HS-5 (cell line): ENCODE measurements around the gene SLF2.

ENCODE experiments used
- DNase-seq: peaks from one replicate; pipeline ENCODE4 v3.0.0-alpha.2; 2012; ENCODE audit warnings: low read depth

The SLF2 gene

DNA sequence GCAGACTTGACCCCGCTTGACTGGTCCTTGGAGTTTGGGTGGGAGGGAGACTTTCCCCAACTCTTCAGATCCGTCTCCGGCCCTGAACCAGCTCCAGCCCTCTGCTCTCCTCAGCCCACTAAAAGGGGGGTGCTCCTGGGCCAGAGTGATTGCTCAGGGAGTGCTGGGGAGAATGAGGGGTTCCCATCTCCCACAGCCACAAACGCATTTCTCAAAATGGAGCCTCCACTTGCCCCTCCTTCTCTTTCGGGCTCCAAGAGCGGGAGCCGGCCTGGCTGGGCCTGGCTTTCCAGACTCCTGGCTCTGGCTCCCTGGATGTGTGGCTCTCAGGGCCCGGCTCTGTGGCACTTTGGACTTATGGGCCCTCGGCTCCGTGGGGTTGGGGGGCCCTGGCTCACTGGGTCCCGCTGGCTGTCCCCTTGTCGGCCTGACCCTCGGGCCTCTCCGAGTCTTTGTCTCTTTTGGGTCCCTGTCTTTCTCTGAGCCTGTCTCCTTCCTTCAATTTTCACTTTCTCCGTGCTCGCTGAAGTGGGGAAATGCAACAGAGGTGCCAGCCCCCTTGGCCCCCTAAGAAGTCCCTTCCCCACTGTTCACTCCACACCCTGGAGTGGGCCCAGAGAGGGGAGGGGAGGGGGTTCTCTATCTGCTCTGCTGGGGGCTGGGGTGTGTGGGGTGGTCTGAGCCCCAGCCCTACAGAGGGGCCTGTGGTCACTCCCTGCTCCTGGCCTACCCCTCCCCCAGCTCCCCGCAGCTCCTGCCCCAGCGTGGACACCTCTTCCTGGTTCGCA is 87.6 kb downstream of the SLF2 start:
- DNase-seq, result no peak

DNA sequence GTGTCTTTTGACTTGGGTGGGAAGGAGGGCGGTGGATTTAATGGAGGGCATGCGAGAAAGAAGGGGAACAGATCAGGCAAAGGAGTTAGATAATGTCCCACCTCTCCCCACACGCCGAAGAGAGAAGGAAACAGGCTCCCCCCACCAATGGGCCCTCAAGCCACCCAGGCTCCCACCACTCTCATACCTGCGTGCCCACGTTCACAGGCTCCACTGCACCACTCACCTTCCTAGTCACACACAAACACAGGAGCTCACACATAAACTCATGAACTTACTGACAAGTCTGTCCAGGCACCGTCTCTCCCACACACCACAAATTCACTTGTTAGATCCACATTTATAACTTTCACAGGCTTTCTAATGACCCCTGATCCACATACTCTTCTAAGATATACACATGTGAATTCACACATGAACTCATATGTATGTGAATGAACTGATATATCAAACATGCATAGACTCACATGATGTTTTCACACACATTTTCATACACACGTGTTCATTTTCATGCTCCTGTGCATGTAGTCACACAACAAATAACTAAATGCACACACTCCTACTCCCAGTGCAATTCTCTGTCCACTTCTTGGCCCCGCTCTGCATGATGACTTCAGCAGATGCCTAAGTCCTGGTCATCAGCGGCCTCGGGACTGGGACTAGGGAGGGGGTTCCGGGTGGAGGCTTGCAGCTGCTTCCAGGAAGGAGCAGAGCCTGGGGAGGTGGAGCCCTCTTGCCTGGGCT is 88.3 kb downstream of the SLF2 start:
- no peak for DNase-seq

DNA sequence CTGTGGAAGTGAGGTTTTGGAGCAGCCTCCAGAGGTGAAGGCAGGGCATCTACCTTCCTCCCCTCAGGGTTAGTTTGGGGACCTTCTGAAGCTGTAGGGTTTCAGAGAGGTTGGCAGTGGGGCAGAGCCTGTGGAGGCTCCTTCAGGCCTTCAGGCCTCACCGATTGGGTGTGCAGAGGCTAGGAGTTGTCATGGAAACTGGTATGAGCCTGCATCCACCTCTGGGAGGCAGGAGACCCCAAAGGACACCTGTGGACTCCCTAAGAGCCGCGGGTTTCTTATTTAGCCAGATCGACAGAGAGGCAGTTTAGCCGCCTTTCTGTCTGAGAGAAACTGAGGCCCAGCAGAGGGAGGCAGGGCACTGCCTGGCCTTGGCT is 88.9 kb downstream of the SLF2 start:
- no peak for DNase-seq

DNA sequence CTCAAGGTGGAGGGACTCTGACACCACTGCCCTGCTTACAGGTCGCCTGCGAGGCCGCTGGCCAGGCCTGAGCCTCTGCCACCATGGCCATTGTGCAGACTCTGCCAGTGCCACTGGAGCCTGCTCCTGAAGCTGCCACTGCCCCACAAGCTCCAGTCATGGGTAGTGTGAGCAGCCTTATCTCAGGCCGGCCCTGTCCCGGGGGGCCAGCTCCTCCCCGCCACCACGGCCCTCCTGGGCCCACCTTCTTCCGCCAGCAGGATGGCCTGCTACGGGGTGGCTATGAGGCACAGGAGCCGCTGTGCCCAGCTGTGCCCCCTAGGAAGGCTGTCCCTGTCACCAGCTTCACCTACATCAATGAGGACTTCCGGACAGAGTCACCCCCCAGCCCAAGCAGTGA is 89.7 kb downstream of the SLF2 start:
- DNase-seq, result no peak

DNA sequence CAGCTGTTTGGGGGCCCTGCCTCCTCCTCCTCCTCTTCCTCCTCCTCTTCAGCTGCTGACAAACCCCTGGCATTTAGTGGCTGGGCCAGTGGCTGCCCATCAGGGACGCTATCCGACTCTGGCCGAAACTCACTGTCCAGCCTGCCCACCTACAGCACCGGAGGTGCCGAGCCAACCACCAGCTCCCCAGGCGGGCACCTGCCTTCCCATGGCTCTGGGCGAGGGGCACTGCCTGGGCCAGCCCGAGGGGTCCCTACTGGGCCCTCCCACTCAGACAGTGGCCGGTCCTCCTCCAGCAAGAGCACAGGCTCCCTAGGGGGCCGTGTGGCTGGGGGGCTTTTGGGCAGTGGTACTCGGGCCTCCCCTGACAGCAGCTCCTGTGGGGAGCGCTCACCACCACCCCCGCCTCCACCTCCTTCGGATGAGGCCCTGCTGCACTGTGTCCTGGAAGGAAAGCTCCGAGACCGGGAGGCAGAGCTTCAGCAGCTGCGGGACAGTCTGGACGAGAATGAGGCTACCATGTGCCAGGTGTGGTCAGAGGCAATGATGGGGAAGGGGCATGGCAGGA is 91.0 kb downstream of the SLF2 start:
- DNase-seq, result no peak

DNA sequence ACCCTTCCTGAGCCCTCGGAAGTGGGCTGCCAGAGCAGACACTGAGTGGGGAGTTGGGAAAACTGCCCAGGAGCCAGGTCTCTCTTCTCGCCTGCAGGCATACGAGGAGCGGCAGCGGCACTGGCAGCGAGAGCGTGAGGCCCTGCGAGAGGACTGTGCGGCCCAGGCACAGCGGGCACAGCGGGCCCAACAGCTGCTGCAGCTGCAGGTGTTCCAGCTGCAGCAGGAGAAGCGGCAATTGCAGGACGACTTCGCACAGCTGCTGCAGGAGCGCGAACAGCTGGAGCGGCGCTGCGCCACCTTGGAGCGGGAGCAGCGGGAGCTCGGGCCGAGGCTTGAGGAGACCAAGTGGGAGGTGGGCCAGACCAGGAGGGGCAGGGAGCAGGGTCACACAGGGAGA is 92.6 kb downstream of the SLF2 start:
- no peak for DNase-seq

DNA sequence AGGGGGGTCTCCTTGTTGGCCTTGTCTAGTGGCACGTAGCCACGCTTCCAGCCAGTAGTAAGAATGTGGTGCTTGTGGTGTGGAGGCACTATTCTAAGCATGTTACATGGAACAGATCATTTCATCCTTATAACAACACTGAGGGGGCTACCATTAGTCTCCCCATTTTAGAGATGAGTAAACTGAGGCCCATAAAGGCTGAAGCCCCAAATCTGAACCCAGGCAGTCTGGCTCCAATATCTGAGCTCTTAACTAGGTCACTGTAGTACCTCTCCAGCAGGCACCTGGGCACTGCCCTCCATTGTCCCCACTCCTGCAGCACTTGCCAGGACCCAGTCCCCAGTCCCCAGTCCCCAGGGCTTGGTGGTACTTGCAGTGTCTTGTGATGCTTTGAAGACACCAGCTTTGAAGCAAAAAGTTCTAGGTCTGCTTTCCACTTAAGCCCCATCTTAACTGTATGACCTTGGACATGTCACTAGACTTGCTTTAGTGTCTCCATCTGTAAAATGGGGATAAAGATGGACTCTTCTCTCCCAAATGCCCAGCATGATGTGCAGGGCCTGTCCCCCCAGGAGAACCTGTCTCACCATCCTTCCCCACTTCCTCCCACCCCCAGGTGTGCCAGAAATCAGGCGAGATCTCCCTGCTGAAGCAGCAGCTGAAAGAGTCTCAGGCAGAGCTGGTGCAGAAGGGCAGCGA is 93.3 kb downstream of the SLF2 start:
- DNase-seq, result no peak

DNA sequence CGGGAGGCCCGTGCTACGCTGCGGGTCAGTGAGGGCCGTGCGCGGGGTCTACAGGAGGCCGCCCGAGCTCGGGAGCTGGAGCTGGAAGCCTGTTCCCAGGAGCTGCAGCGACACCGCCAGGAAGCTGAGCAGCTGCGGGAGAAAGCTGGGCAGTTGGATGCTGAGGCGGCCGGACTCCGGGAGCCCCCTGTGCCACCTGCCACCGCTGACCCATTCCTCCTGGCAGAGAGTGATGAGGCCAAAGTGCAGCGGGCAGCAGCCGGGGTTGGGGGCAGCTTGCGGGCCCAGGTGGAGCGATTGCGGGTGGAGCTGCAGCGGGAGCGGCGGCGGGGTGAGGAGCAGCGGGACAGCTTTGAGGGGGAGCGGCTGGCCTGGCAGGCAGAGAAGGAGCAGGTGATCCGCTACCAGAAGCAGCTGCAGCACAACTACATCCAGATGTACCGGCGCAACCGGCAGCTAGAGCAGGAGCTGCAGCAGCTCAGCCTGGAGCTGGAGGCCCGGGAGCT is 93.9 kb downstream of the SLF2 start:
- no peak for DNase-seq

DNA sequence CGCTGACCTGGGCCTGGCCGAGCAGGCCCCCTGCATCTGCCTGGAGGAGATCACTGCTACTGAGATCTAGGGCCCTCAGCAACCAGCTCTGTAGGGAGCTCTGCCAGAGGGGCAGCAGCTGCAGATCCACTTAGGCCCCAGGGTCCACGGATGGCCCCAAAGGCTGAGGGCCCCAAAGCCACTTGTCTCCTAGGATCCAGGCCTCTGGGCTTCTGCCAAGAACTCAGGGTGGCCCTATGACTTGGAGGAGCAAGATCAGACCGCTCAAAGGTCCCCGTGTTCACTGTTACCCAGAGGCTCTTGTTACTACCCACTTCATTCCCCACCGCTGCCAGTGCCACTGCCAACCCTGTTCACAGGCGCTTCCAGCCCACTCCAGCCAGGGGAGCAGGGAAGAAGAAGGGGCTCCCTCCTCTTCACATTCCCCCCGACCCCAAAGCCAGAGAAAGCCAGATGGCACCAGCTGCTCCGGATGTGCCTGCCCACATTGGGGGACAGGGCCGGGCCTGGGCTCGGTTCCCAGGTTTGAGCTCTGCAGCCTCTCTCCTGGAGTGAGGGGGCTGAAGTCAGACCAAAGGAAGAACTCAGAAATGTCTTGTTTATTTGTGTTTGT is 94.4 kb downstream of the SLF2 start:
- DNase-seq, result no peak

DNA sequence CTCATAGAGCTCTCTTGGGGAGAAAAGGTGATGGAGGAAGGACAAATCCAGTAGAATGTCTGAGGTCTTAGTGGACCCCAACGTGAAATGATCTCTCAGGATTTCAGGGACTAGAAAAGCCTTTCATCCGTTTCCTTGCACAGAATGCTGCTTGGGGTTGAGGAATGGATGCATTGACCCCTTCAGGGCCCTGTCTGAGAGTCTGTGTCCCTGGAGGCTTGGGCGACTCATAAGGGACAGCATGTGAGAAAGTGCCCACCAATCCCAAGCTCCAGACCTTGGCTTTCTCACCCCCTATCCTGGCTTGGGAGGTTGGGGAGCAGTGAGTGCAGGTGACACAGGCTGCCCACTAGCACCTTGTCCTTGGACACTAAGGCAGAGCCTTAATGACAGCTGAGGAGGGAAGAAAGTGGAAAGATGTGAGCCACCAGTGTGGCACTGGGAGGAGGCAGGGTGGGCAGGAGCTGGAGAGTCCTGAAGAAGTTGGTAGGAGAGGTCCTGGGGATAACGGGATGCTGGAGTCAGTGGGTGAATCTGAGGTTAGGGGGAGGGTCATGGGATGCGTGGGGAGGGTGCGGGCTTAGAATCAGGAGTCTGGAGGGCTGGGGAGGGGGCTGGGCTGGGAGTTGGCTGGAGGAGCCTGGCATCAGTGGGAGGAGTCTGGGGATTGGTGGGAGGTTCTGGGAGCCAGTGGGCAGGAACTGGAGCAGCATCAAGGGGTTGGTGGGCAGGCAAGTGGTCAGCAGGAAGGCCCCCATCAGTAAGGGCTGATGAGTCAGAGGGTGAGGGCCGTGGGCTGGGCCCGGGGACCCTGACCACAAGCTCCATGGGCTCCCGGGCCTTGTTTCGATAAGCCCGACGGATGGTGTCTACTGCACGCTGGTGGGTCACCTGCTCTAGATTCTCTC is 95.4 kb downstream of the SLF2 start:
- no peak for DNase-seq

DNA sequence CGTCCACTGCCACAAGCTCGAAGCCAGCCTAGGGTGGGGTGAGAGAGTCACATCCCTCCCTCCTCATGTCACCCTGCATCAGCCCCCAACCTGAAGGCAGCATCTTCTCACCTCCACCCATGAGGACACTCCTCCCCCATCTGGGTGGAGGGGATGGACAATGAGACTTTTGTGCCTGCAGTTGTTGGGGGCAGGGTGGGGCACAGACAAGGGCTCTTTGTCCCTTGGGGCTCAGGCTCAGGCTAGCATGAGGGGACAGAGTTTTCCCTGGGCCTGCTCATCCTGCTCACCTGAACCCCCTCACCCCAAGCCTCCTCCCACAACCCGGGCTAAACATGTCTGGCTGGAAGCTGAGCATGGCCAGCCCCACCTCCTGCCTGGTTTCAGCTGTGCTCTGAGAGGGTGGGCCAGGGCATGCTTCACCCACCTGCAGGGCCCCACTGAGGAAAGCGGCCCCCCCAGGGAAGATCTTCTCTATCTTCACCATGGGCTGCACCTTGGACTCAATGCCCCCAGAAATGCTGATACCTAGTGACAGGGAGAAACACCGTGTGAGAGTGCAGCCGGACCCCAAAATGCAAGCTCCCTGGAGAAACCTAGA is 96.2 kb downstream of the SLF2 start:
- DNase-seq, result no peak

DNA sequence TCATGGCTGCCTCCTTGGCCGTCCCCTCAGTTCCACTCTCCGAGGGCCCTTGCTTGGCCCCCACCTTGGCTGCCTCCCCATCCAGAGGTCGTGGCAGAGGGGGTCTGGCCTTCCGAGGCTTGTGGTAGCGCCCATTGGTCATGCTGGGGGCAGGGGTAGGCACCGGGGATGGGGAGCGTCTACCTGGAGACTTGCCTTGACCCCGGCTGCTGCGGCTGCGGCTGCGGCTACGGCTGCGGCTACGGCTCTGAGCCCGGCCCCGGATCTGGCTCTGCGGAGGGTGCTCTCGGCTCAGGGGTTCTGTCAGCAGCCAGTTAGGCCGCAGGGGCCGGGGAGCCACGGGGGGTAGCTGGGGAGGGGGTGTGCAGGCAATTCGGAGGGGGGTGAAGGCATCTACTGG is 97.6 kb downstream of the SLF2 start:
- DNase-seq, result no peak

DNA sequence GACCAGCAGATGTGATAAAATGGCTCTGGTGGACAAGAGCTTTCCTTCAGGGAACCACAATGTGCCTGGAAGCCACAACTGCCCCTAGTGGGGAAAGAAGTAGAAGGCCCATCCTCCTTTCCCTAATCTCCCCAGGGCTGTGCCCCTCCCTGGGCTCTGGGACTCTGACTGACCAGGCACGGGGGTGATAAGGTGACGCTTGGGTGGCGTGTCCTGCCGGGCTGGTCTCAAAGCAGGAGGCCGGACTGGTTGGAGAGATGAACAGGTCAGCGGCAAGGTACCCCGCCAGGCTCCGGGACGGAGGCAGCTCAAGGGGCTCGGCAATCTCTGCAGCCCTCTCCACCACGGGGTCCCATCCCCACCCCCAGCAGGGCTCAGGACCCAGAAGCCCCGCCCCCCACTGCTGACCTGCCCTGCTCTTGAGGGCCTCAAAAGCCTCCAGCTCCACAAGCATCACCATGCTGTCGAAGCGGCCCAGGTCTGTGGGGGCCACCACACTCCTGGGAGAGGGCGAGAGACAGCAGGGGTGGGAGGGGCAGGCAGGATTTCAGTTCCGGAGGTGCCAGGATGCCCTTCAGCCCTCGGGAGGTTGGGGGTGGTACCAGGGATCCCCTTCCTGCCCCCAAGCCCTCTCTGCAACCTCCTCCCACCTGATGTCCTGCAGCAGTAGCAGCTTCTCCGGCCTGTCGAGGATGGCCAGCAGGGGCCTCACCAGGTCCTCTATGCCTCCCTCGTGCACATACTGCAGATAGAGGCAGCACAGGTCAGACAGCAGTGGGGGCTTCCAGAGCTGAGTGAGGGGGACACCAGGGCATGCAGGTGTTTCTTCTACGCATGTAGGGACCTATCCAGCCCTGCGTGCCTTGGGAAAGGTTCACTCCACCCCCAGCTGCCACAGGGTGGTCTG is 99.0 kb downstream of the SLF2 start:
- DNase-seq, result no peak

DNA sequence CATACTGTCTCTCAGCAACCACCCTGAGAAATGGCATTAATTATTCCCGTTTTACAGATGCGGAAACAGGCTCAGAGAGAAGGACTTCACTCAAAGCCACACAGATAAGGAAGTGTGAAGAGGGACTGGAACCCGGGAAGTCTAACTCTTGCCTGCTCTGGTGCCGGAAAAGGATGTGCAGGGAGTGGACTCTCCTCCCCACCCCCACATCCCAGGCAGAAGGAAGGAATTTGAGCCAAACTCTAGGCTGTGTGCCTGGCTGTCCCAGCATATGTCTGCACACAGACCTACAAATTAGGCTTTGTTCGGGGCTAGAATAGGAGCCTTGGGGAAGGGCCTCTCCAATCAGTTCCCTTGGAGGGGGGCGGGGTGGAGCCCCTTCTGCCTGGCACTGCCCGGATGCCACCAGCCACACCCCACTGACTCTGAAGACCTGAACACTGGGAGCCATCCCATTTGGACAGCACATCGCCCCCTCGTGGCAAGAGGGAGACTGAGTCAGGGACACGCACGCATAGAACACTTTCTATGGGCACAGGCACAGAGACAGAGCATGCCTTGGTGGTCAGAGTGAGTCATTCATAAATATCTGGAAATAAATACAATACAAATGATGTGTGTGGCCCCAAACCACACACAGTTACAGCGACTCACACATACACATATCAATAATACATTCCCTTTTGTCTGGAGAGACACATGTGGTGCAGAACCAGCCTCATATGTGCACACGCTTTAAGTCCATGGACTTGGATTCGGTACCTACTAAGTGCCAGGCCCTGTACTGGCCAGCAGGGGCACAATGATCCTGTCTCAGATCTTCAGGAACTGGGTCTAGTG is 100.0 kb downstream of the SLF2 start:
- peak; percentile 88 for DNase-seq

DNA sequence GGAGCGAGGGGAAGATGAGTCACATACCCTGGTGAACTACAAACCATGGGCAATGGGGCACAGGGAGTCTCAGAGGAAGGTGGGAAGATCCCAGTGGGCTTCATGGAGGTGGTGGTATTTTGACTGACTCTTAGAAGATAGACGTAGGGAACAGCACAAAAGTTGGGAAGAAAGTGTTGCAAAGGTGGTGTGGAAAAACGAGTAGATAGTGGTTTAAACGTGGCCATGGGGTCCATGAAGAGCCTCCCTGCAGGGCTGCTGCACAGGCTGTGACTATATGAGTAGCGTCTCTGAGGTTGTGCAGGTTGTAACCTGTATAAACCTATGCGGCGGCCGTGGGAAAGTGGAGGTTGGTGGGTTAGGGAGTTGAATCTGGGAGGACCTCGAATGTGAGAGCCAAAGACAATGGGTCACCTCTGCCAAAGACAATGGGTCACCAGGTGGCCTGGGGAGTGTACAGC is 100.6 kb downstream of the SLF2 start:
- no peak for DNase-seq

DNA sequence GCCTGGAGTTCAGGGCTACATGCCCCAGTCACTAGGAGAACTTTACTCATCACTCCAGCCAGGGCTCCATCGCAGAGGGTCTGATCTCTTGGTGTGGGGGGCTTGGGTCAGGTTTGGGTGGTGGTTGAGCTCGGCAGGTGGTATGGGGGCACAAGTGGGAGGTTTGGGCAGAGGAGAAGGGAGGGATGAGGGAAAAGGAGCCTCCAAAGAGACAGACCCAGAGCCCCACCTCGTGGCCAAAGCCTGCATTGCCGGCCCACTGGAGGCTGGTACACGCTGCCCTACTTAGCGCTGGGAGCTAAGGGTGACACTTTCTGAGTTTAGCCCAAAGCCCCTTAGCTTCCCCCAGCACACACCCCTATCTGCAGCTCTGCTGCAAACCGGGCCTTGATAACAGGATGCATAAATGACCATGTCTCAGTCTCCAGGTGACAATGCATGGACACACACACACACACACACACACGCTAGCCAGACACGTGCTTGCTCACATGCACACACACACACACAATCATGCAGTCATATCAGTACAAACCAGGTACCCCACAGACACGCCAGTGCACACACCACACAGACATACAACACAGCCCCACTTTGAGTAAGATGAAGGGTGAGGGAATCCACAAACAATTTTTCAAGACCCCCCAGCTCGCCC is 101.6 kb downstream of the SLF2 start:
- DNase-seq, result no peak
